ACHN (cell line): ENCODE measurements around the gene EIF4A2.
"Not testable (repeated sequence)": the region's sequence is repeated elsewhere in the genome, so short reads cannot be mapped to it uniquely, and the experiment has no call there.

Experiments used
- DNase-seq: peaks from one replicate; pipeline ENCODE4 v3.0.0-alpha.2; 2015
- in situ Hi-C: cut with HindIII; loops from 2 replicates; pipeline ENCODE4 v1.10.0; 2017; ENCODE audit warnings: low sequenced_read_pairs, low pct_ligation_motif_present, low pct_unique_long_range_greater_than_20kb

EIF4A2 gene

GRCh38 chr3:186783731-186784515 lies 546 bp downstream of the EIF4A2 start:
- DNase-seq = peak; percentile 63

GRCh38 chr3:186784820-186785494 lies 1.6 kb downstream of the EIF4A2 start:
- in situ Hi-C loops = no loop called here
- no peak for DNase-seq

More at GRCh38 chr3:186783731-186784515, 546 bp downstream of the EIF4A2 start:
- in situ Hi-C loops = no loop called here

- DNase-seq = no peak
Measured at GRCh38 chr3:186785495-186786018, 2.2 kb downstream of the EIF4A2 start.

GRCh38 chr3:186786922-186787321 lies 3.5 kb downstream of the EIF4A2 start:
- in situ Hi-C loops = no loop called here
- DNase-seq = no peak

More at GRCh38 chr3:186785495-186786018, 2.2 kb downstream of the EIF4A2 start:
- in situ Hi-C loops = no loop called here

- in situ Hi-C loops = no loop called here
- no peak for DNase-seq
Measured at GRCh38 chr3:186787642-186788481, 4.5 kb downstream of the EIF4A2 start.

GRCh38 chr3:186788482-186789370 lies 5.3 kb downstream of the EIF4A2 start:
- DNase-seq = no peak
- in situ Hi-C loops = no loop called here

- in situ Hi-C loops = no loop called here
- no peak for DNase-seq
Measured at GRCh38 chr3:186789554-186790260, 6.3 kb downstream of the EIF4A2 start.

- in situ Hi-C loops = no loop called here
- DNase-seq = peak; percentile 33
Measured at GRCh38 chr3:186790261-186790981, 7.0 kb downstream of the EIF4A2 start.

- in situ Hi-C loops = no loop called here
Measured at GRCh38 chr3:186798239-186798874, 15.0 kb downstream of the EIF4A2 start.

GRCh38 chr3:186800285-186800684 lies 16.9 kb downstream of the EIF4A2 start:
- in situ Hi-C loops = no loop called here

More at GRCh38 chr3:186798239-186798874, 15.0 kb downstream of the EIF4A2 start:
- DNase-seq = no peak

GRCh38 chr3:186802701-186803100 lies 19.3 kb downstream of the EIF4A2 start:
- in situ Hi-C loops = no loop called here

More at GRCh38 chr3:186800285-186800684, 16.9 kb downstream of the EIF4A2 start:
- DNase-seq = no peak

GRCh38 chr3:186803447-186803846 lies 20.1 kb downstream of the EIF4A2 start:
- in situ Hi-C loops, DNase-seq: not testable (repeated sequence)

More at GRCh38 chr3:186802701-186803100, 19.3 kb downstream of the EIF4A2 start:
- no peak for DNase-seq

GRCh38 chr3:186806089-186807055 lies 23.0 kb downstream of the EIF4A2 start, which contains the start of gene RFC4:
Gene RFC4 (minus strand): TSS chr3:186806482. CDS start chr3:186804713, 1,769 bp downstream.
- peak; percentile 68 for DNase-seq

GRCh38 chr3:186807231-186807630 lies 23.9 kb downstream of the EIF4A2 start:
- in situ Hi-C loops = no loop called here
- no peak for DNase-seq

More at GRCh38 chr3:186806089-186807055, 23.0 kb downstream of the EIF4A2 start, which contains the start of gene RFC4:
- in situ Hi-C loops = no loop called here
